Stomach (tissue), 4 donors: ENCODE results near the gene B4GALT7.

ENCODE experiments used
- POLR2A ChIP-seq, 4 donors: fragments of 450-650 bp; IDR thresholded peaks; one replicate each; pipeline ENCODE4 v1.6.1; 2016; ENCODE audit warnings: antibody characterized with exemption in 4 of 4, control low read depth in 2 of 4, mild to moderate bottlenecking in 1 of 4, moderate library complexity in 1 of 4
- POLR2AphosphoS5 ChIP-seq, 3 donors: sonication (generic); formaldehyde crosslinking; IDR thresholded peaks; one replicate each; pipeline ENCODE4 v1.6.1; 2016; ENCODE audit warnings: antibody characterized with exemption in 3 of 3
- TF ChIP-seq, protein P1 (sequence below), 7 experiments: fragments of 450-650 bp in 4 of 7; fragments of 200-600 bp in 3 of 7; sonication (generic) in 3 of 7; IDR thresholded peaks; one replicate each; pipeline ENCODE4 v1.5.1; 2016 to 2019; ENCODE audit warnings: antibody characterized with exemption in 7 of 7, control low read depth in 2 of 7, mild to moderate bottlenecking in 1 of 7

DNA sequence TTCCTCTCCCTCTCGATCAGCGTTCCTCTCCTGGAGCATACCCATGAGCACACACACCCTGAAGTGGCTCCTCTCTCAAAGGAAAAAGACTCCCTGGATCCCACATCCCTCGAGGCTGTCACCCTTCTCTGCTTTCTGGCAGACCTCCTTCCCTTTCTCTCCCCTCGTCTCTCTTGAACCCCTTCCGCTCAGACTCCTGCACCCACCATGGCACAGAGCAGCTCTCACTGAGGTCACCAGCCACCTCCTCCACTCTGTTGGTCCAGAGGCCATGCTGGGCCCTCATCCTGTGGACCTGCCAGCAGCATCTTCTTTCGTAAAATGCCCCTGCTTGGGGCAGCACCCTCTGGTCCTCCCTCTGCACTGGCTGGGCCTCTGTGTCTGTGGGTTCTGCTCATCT is 5.7 kb downstream of the B4GALT7 start:
- TF ChIP-seq, protein P1, sequence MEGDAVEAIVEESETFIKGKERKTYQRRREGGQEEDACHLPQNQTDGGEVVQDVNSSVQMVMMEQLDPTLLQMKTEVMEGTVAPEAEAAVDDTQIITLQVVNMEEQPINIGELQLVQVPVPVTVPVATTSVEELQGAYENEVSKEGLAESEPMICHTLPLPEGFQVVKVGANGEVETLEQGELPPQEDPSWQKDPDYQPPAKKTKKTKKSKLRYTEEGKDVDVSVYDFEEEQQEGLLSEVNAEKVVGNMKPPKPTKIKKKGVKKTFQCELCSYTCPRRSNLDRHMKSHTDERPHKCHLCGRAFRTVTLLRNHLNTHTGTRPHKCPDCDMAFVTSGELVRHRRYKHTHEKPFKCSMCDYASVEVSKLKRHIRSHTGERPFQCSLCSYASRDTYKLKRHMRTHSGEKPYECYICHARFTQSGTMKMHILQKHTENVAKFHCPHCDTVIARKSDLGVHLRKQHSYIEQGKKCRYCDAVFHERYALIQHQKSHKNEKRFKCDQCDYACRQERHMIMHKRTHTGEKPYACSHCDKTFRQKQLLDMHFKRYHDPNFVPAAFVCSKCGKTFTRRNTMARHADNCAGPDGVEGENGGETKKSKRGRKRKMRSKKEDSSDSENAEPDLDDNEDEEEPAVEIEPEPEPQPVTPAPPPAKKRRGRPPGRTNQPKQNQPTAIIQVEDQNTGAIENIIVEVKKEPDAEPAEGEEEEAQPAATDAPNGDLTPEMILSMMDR (IDR thresholded peaks at IDR 0.05) = no peak
- TF ChIP-seq POLR2AphosphoS5 (IDR thresholded peaks at IDR 0.05) (no peak), POLR2A (IDR thresholded peaks at IDR 0.05) (no peak)
